GM21515 (cell line): ENCODE data around the gene LGALS4.
A peak's percentile ranks its signal among the peaks of the same experiment; 100 is the strongest.
"Not testable (repeated sequence)": the region's sequence is repeated elsewhere in the genome, so short reads cannot be mapped to it uniquely, and the experiment has no call there.

Experiments used
- ATAC-seq: cut with Tn5 transposase; IDR thresholded peaks from one replicate; pipeline ENCODE4 v1.9.1; 2021; ENCODE audit not compliant: unreplicated experiment

LGALS4 gene

GRCh38 chr19:38812841-38813320, at the start of gene LGALS4:
Gene LGALS4 (minus strand): TSS chr19:38812945. CDS start chr19:38812886, 59 bp downstream.
- no peak for ATAC-seq

DNA sequence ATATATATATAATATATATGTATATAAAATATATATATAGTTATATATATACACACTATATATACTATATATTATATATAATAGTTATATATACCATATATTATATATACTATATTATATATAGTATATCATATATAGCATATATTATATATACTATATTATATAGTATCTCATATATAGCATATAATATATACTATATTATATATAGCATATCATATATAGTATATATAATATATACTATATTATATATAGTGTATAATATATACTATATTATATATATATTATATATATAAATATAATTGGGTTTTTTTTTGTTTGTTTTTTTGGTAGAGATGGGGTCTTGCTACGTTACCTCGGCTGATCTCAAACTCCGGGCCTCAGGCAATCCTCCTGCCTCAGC, 48.6 kb upstream of the LGALS4 start:
- ATAC-seq, result no peak

- not testable (repeated sequence) for ATAC-seq
Observed at GRCh38 chr19:38859631-38860204, 47.0 kb upstream of the LGALS4 start.

- ATAC-seq, result no peak
Observed at GRCh38 chr19:38856813-38857212, 44.1 kb upstream of the LGALS4 start.

DNA sequence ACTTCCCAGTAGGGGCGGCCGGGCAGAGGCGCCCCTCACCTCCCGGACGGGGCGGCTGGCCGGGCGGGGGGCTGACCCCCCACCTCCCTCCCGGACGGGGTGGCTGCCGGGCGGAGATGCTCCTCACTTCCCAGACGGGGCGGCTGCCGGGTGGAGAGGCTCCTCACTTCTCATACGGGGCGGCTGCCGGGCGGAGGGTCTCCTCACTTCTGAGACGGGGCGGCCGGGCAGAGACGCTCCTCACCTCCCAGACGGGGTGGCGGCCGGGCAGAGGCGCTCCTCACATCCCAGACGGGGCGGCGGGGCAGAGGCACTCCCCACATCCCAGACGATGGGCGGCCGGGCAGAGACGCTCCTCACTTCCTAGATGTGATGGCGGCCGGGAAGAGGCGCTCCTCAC, 43.0 kb upstream of the LGALS4 start:
- ATAC-seq, result not testable (repeated sequence)

- ATAC-seq, result not testable (repeated sequence)
Observed at GRCh38 chr19:38854961-38855360, 42.2 kb upstream of the LGALS4 start.

GRCh38 chr19:38853214-38853613, 40.5 kb upstream of the LGALS4 start:
- no peak for ATAC-seq

- no peak for ATAC-seq
Observed at GRCh38 chr19:38852231-38853044, 39.7 kb upstream of the LGALS4 start.

- peak; percentile 18 for ATAC-seq
Observed at GRCh38 chr19:38851622-38852230, 39.0 kb upstream of the LGALS4 start.

DNA sequence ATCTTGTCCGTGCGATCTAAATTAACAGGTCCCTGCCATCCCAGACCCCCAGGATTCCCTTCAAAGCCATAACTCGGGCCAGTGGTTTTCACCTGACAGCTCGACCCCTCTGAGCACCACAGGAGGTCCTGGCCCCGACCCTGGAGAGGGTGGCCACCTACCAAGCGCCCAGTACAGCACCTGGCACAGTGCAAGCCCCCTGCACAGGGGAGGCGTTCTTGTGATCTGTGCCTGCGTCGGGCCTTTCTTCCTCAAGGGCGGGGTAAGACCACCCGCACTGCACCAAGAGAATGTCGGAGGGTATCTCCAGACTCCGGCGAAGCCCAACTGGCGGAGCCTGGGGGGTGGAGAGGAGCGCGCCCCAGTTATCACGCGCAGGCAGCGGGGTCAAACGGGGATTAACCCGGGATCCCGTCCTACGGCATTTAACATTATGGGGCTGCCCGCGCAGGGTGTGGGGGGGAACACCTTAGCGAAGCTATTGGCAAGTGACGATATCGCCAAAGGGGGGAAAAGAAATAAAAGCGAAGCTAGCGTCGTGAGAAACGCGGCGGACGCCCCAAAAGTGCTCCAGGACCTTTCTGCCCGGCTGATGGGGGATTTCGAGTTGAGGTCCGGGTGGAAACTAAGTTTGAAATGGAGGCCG, 38.4 kb upstream of the LGALS4 start:
- ATAC-seq, result no peak

DNA sequence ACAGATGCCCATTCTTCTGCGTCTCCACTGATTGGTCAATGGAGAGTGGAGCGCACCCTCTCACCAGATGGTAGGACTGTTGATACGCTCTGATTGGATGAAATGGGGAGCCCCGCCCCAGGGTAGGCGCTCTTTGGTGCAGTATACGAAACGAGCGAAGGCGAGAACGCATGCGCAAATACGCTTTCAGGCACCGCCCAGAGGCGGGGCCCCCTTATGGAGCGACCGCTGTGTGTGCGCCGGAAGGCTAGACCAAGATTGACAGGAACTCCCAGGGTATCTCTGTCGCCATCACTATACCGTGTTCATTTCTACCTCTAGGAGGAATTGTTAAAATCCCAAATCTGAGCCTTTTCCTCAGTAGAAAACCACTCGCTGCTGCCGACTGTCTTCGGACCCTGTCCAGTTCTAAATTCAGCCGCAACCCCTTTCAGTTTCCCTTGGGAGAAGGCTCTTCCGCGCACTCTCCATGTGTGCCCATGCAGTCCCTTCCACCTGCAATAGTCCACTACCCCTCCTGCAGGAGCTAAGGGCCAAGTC, 37.8 kb upstream of the LGALS4 start:
- peak; percentile 60 for ATAC-seq

DNA sequence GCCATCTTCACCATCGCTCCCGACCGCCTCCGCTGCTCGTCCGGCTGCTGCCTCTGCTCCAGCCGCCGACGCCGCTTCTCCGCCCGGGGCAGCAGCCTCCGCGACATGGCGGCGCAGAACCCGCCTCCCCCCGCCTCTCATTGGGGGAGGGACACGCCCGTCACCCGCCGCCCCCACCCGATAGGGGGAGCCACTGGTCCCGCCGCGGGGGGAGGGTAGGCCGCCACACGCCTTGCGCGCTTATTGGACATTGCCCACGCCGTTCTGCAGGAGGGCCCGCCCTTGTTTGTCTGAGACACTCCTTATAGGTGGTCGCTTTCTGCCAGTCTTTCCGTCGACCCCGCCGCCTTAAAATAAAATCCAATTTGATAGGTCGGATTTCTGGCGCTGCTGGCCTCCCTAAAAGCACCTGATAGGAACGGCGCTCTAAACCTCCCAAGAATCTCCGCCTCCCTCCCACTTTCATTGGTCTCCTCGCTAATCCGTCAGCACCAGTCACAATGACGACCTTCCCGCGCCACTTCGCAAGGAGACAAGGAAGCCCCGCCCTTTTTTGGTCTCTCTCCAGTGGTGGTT, 37.2 kb upstream of the LGALS4 start, which contains the start of gene HNRNPL:
Gene HNRNPL (minus strand): TSS at position 127 of the 576 bp plus-strand sequence. CDS start 20 bp downstream, at position 107.
- peak; percentile 55 for ATAC-seq

GRCh38 chr19:38849147-38849859, 36.6 kb upstream of the LGALS4 start:
- peak; percentile 22 for ATAC-seq

DNA sequence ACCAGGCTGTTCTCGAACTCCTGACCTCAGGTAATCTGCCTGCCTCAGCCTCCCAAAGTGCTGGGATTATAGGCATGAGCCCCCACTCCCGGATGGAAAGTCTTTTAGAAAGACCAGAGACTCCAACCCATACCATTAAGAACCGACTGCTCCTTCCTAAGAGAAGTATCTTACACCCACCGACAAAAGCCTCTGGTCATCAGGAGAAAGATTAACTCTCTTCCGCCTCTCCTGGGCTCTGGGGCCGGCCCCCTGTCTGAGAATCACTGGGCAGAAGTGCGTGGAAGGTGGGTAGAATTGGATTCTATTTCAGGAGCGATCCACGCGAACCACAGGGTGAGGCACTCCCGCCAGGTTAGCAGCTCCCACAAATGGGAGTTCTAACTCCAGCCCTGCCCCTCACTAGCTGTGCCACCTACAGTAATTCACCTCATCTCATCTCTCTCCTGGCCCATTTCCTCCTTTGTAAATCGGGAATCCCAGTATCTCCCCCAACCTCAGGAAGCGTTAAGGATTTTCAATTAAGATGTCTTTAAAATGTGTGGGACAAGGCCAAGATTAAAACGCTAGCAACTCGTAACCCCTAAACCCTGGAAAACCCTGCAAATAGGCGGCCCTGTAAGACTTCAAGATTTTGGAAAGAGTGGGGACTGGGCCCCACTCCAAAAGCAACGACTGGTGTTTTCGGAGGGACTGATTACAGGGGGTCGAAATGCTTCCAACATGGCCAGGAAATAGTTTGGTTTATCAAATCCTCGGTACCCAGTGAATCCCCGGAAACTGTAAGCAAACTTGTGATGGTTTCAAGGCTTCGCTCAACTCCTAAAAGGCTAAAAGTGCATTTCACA, 35.8 kb upstream of the LGALS4 start:
- ATAC-seq, result no peak

DNA sequence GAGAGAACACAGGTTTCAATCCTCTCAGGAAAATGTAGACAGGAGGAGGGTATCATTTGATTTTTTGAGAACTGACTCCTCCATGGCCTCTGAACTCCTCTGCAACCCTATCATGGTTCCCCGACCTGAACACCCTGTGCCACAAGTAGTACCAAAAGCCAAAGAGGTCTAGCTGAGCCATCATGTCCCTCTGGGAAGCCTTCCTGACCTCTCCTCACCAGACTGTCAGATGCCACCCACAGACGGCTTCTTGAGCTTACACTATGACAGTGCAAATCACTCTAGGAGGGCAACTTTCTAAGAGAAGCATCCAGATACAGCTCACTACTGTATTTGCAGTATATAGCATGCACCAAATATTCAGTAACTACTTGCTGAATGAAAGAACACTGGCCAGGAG, 33.4 kb upstream of the LGALS4 start:
- no peak for ATAC-seq

DNA sequence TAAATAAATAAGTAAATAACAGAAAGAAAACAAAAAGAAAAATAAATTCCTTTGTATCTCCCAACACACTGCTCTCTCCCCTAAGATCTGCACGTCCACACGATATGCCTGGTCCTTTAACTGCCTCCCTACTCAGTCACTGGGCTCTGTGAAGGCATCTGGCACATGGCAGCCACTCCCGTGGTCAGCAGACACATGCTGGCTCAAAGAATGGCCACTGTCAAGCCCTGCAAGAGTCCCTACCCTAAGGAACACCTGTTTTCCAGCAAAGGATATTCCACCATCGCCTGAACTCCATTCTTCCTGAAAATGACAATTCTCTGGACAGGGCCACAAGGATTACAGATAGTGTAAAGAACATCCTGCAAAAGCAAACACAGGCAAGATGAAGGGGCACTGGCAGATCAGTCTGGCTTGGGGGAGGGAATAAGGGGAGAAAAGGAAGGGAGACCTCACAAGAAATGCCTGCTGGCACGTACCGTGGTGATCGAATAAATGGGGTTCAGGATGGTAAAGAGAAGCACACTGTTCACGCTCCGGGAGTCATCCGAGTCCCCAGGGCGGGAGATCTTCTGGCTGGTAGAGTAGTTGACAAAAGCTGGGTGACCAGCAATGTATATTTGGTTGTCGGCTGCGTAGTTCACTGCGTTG, 32.8 kb upstream of the LGALS4 start:
- no peak for ATAC-seq

DNA sequence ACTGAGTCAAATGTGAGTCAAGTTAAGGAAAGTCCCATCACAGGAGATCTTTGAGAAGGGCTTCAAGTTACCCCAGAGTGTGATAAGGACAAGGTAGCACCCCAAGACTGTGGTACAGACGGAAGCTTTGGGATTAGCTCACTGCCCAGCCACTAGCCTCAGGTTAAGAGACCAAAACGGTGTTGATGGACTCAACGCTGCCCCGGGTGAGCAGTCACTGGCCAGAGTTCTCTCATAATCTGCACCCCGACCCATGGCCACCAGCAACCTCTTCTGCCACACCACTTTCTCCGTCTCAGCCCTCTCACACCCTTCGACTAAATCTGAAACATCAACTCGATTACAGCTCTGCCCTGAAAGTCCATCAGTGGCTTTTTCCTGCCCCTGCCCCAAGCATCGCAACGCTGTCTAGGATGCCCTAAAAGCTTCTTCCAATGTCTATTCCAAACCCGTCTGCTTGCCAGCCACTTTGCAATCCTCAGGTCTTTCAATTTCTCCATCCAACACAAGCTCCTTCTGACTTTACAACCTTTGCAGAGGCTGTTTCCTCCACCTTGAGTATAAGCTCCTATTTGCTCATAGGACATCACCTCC, 31.4 kb upstream of the LGALS4 start:
- ATAC-seq, result no peak

- ATAC-seq, result no peak
Observed at GRCh38 chr19:38843175-38843758, 30.5 kb upstream of the LGALS4 start.
